Keratinocyte (primary cell): ENCODE results near the gene APC.

Source experiments
- EZH2 ChIP-seq: IDR thresholded peaks from one replicate; pipeline ENCODE4 v1.6.1; 2012; ENCODE audit warnings: inconsistent platforms, mild to moderate bottlenecking, low read length, moderate library complexity
- TF ChIP-seq, protein P1 (sequence below), 3 experiments: IDR thresholded peaks in 1 of 3; conservative IDR thresholded peaks in 1 of 3; optimal IDR thresholded peaks in 1 of 3; 2 replicates in 2 of 3; 3 replicates in 1 of 3; pipeline versions ENCODE3 to v1.5.1; 2011; ENCODE audit warnings: low read length in 3 of 3, mild to moderate bottlenecking in 3 of 3, moderate library complexity in 2 of 3, control low read depth in 1 of 3, inconsistent platforms in 1 of 3; ENCODE audit not compliant: insufficient read depth in 2 of 3; ENCODE audit errors: extremely low read depth in 1 of 3

DNA sequence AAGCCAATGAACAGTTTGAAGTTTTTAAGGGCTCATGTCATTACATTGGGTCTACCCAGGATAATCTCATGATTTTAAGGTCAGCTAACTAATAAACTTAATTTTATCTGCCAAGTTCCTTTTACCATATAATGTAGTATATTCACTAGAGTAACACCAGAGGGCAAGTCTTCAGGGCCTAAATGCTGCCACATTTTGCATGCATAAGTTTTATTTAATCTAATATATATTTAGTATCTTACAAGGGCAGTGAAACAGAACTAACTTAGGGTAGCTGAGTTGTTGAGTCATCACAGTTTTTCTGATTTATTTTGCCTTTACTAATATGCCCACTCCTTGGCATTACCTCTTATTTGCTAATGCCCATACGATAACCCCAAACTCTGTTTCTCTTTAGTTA lies 8.1 kb upstream of the APC start:
- TF ChIP-seq, protein P1, sequence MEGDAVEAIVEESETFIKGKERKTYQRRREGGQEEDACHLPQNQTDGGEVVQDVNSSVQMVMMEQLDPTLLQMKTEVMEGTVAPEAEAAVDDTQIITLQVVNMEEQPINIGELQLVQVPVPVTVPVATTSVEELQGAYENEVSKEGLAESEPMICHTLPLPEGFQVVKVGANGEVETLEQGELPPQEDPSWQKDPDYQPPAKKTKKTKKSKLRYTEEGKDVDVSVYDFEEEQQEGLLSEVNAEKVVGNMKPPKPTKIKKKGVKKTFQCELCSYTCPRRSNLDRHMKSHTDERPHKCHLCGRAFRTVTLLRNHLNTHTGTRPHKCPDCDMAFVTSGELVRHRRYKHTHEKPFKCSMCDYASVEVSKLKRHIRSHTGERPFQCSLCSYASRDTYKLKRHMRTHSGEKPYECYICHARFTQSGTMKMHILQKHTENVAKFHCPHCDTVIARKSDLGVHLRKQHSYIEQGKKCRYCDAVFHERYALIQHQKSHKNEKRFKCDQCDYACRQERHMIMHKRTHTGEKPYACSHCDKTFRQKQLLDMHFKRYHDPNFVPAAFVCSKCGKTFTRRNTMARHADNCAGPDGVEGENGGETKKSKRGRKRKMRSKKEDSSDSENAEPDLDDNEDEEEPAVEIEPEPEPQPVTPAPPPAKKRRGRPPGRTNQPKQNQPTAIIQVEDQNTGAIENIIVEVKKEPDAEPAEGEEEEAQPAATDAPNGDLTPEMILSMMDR (optimal IDR thresholded peaks at IDR 0.05 in 1 of 3, IDR thresholded peaks at IDR 0.05 in 1 of 3, conservative IDR thresholded peaks at IDR 0.05 in 1 of 3; ENCODE audit: extremely low read depth in 1 of 3, insufficient read depth in 2 of 3, low read length in 3 of 3), result no peak
- no peak for TF ChIP-seq EZH2
